ENCODE results near the gene NEK9. TPM values are rescaled to one million over a fixed set of nuclear protein-coding genes. Genes with fewer than 3 reads are reported as not detected.

The NEK9 gene
- total and polyA plus RNA-seq, 2 experiments from 2014 or later, result 16.3 to 31.1 TPM

- TF ChIP-seq ZNF462 (CRISPR knock-in tag; IDR thresholded peaks at IDR 0.05), result no peak
- no peak for TF ChIP-seq NANOG (IDR thresholded peaks at IDR 0.05; ENCODE audit: borderline replicate concordance)
- no peak for TF ChIP-seq EZH2 (IDR thresholded peaks at IDR 0.05; ENCODE audit: low read depth, unreplicated experiment)
- no peak for TF ChIP-seq ZNF331 (CRISPR knock-in tag; IDR thresholded peaks at IDR 0.05; ENCODE audit: low read depth)
- no peak for TF ChIP-seq EZH2phosphoT487 (IDR thresholded peaks at IDR 0.05; ENCODE audit: unreplicated experiment)
- no peak for TF ChIP-seq REST (IDR thresholded peaks at IDR 0.05; ENCODE audit: unreplicated experiment)
- TF ChIP-seq JUNB (IDR thresholded peaks at IDR 0.05; ENCODE audit: unreplicated experiment), result no peak
- no peak for TF ChIP-seq POLR2AphosphoS5 (IDR thresholded peaks at IDR 0.05; ENCODE audit: low read depth)
Observed at GRCh38 chr14:75133597-75133996, 6.7 kb upstream of the NEK9 start (continued).
